ENCODE measurements around the gene RBM19.

GRCh38 chr12:113923251-113923650 lies 42.9 kb downstream of the RBM19 start:
- no peak for TF ChIP-seq FOXM1 (IDR thresholded peaks at IDR 0.05; ENCODE audit: borderline replicate concordance)
- no peak for TF ChIP-seq BHLHE40 (IDR thresholded peaks at IDR 0.05; ENCODE audit: borderline replicate concordance)
- TF ChIP-seq ELF4 (IDR thresholded peaks at IDR 0.05): no peak
- TF ChIP-seq PKNOX1 (IDR thresholded peaks at IDR 0.05): no peak
- TF ChIP-seq ARNT (IDR thresholded peaks at IDR 0.05): no peak
- TF ChIP-seq ZNF384 (IDR thresholded peaks at IDR 0.05): no peak
- TF ChIP-seq FOXK2 (IDR thresholded peaks at IDR 0.05): no peak
- no peak for TF ChIP-seq LEF1 (IDR thresholded peaks at IDR 0.05; ENCODE audit: borderline replicate concordance)
- no peak for TF ChIP-seq NFRKB (IDR thresholded peaks at IDR 0.05)
- TF ChIP-seq SP1 (IDR thresholded peaks at IDR 0.05): no peak
- TF ChIP-seq SUZ12 (IDR thresholded peaks at IDR 0.05): no peak
- TF ChIP-seq FOXA1 (IDR thresholded peaks at IDR 0.05): no peak
